GM21825 (cell line): Measurements from ENCODE around the gene KIAA1755.

ENCODE experiments used
- ATAC-seq: cut with Tn5 transposase; IDR thresholded peaks from one replicate; pipeline ENCODE4 v1.9.1; 2021; ENCODE audit warnings: mild to moderate bottlenecking, moderate library complexity; ENCODE audit not compliant: unreplicated experiment

The KIAA1755 gene

DNA sequence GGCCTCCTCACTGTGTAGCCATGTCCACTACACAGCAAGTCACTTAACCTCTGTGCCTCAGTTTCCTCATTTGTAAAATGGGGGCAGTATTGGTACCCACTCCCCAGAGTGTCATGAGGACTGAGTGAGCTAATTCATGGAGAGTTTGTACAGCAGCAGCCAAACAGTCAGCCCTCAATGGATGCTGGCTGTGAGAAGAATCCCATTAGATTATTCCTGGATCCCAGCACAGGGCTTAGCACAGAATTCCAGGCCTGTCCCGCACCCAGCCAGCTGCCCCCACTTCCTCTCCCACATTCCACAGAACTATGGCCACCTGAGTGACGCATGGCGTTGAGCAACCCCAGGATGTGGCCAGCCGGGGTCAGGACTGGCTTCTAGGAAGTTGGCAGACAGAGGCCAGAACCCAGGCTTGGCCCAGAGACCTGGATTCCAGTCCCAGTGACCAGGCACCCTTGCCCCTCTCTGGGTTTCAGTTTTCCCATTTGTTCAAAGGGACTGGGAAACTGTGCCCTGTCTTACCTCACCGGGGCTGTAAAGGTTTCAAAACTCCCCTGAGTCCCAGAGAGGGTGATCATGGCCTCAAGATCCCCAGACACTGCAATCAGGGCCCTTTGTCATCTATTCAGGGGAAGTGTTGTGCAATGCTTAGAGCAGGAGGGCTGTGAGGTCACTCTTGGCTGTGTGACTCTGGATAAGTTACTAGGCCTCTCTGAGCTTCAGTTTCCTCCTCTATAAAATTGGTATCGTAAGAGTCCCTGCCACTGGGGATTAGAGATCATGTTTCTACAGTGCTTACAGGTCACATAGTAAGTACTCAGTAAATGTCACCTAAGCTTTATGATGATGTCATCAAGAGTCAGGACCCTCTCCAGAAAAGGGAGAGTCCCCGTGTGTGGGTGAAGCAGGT is 92.4 kb downstream of the KIAA1755 start:
- no peak for ATAC-seq

- ATAC-seq, result no peak
Measured at GRCh38 chr20:38167328-38167850, 93.1 kb downstream of the KIAA1755 start.

GRCh38 chr20:38166703-38167233 is 93.8 kb downstream of the KIAA1755 start:
- no peak for ATAC-seq

DNA sequence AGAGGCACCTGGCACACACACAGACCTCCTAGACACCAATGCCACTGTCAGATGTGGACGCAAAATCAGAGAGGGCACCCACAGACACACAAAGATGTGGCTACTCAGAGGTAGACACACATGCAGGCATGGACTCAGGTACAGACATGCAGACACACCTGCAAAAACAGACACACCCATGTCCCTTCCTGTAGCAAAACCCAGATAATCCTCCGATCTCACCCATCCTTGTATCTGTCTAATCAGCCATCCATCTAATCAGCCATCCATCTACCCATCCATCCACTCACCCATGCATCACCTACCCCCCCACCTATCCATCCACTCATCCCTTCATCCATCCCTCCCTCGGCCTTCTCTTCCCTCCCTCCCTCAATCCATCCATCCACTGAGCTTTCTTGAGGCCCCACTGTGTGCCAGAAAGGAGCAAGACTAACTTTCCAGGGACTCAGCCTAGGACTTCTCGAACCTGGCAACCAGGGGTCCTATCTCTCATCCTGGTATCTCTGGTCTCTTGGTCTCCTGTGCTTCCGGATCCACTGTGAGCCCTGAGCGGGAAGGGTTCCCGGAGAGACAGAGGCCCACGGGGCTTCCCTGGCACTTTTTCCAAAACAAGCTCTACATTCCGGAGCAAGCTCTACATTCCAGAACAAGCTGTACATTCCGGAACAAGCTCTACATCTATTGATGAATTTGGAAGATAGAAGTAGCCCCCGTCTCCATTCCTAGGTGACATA is 94.4 kb downstream of the KIAA1755 start:
- no peak for ATAC-seq

GRCh38 chr20:38165089-38165965 is 95.2 kb downstream of the KIAA1755 start, which contains the start of gene TGM2:
Gene TGM2, minus strand, starts transcription at chr20:38165270. Its CDS starts 72 bp downstream, at chr20:38165198.
- peak; percentile 68 for ATAC-seq

- no peak for ATAC-seq
Measured at GRCh38 chr20:38164624-38165088, 95.9 kb downstream of the KIAA1755 start.

GRCh38 chr20:38164069-38164468 is 96.5 kb downstream of the KIAA1755 start:
- ATAC-seq, result no peak

DNA sequence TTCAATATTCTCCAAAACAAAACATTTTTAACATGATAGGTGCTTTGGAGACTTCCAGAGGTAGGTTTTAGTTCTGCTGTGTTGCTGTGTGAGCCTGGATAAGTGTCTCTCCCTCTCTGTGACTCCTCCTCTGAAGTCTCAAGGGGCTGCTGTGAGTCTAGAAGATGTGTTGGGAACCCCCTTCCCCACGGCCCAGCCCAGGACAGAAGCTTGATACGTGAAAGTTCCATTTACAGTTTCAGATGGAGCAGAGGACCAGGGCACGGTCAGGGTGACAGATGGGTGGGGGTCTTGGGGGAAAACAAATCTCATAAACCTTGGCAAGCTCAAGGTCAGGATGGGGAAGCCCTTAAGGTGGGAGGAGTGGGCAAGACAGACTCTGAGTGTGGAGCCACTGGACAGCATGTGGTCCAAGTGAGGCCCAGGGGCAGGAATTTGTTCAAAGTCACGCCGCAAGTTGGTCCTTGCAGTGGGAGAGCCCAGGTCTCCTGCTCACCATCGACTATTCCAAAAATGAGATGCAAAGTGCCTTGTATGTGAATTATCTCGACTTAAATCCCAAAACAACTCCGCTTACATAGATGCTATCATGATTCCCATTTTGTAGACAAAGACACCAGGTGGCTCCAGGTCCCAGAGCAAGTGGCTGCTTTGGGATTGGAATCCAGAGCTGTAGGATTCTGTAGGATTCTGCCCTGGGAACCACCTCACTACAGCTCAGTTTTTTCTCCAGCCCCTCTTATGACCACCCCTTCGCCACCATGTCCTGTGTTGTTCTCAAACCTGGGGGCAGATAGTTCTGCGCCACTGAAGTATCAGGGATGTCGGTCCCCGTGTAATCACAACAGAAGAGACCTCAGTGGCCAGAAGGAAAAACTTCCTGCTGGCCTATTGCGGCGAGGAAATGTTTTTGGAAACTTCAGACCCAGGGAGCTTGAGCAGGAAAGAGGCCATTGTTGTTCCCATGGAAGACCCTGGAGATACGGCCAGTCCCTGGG is 97.4 kb downstream of the KIAA1755 start:
- ATAC-seq, result no peak

DNA sequence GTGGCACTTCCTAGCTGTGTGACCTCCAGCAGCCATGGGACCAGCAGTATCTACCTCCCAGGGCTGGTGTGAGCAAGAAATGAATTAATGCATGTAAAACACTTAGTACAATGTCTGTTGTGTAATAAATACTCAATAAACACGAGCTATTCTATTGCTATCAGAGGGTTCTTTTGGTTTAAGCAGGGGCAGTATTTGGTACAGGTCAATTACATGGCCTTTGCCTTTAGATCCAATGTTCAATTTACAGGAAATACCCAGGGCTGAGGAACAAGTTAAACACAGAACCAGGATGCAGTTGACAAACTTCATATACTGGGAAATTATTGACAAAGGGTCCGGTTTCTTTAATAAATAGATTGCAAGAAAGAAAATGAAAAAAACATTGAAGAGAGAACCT is 98.4 kb downstream of the KIAA1755 start:
- no peak for ATAC-seq

DNA sequence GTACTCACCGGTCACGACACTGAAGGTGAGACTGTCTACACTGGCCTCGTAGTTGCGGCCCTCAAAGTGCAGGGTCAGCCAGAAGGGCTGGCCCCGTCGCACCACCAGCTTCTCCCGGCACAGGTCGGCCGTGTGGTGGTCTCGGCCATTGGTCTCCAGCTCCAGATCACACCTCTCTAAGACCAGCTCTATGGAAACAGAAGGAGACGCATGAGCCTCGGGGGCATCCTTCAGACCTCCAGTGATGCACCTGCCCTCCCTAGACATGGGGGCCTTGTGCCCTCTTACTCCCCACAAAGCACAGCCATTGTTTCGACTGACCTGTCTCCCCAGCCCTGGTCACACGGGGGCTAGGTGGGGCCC is 99.1 kb downstream of the KIAA1755 start:
- ATAC-seq, result no peak
